Activated T-cell treated with anti-CD3 and anti-CD28 coated beads, Interleukin-2, amount 50 U/mL, for 48 hours (primary cell): ENCODE results near the gene CNBD2.
"Not testable (repeated sequence)": the region's sequence is repeated elsewhere in the genome, so short reads cannot be mapped to it uniquely, and the experiment has no call there.

Experiments used
- DNase-seq, 2 experiments: peaks; one replicate each; pipeline ENCODE4 v3.0.0-alpha.2; 2020

The CNBD2 gene

GRCh38 chr20:35967979-35968640 is at the start of gene CNBD2:
Gene CNBD2, plus strand, starts transcription at chr20:35968590. Its CDS starts 173 bp downstream, at chr20:35968763.
- DNase-seq = no peak

DNA sequence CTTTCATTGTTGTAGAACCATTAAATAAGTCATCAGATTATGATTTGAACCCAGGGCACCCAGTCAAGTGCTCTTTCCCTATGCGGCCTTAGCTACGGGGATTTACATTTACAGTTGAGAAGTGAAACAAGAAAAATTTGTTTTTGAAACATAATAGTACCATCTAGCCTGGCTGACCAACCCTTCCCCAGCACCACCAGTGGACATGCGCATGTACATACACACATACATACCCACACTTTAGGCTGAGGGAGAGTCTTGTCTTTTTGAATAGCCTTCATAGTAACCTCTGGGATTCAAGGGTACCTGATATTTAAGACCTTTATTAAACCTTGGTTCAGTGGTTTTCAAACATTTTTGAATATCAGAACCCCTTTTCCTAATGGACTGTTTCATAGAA is 47.9 kb upstream of the CNBD2 start:
- no peak for DNase-seq

DNA sequence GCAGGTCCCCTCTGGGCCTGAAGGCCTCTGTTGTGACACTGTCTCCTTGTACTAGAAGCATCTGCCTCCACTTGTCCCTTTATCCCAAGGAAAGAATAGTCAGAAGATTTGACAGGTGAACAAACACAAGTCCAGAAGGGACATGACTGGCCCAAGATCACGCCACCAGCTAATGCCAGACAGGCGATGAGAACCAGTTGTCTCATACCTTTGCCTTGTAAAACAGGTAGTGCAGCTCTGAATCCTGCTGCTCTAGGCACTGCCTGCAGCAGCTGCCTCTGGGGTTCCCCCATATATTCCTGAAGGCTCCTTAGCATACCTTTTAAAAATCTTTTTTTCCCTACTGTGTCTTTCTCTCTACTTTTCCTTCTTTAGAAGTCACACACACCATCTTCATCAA is 39.1 kb upstream of the CNBD2 start:
- DNase-seq = no peak

- no peak for DNase-seq
Measured at GRCh38 chr20:35934050-35934449, 34.3 kb upstream of the CNBD2 start.

- no peak for DNase-seq
Measured at GRCh38 chr20:35939264-35939663, 29.1 kb upstream of the CNBD2 start.

- no peak for DNase-seq
Measured at GRCh38 chr20:35941620-35942019, 26.8 kb upstream of the CNBD2 start.

DNA sequence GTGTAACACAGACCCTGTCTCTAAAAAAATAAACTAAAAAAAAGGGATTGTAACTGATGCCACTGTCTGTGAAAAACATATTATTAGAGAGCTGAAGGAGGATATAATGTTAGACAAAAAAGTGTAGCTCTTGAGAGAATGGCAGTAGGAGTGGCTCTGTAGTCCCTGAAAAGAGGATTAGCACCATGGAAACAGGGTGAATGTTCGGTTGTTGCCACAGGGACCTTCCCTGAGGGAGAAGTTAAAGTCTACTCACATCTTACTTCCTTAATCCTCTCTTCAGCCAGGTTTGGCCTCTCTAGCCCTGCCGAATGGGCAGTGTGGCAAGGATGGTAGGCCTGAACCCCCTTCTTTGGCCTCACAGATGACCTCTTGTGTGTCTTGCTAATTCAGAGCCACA is 26.1 kb upstream of the CNBD2 start:
- no peak for DNase-seq

- peak; percentile 34 to 48 for DNase-seq
Measured at GRCh38 chr20:35947489-35947888, 20.9 kb upstream of the CNBD2 start.

- DNase-seq = no peak
Measured at GRCh38 chr20:35947907-35948306, 20.5 kb upstream of the CNBD2 start.

DNA sequence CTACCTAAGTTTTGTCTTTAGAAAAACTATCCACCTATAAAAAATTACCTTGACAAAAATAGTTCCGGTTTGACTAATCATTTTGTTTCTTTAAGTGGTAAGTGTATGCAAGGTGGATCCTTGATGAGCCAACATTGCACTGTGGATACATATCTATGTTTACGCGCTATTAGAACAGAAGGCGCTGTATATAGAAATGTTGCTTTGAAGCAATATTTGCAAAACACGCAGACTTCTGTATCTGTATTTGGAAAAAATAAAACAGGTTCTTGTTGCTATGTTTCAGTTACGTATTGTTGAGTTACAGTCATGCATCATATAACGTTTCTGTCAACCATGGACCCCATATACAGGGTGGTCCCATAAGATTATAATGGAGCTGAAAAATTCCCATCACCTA is 18.3 kb upstream of the CNBD2 start:
- no peak for DNase-seq

DNA sequence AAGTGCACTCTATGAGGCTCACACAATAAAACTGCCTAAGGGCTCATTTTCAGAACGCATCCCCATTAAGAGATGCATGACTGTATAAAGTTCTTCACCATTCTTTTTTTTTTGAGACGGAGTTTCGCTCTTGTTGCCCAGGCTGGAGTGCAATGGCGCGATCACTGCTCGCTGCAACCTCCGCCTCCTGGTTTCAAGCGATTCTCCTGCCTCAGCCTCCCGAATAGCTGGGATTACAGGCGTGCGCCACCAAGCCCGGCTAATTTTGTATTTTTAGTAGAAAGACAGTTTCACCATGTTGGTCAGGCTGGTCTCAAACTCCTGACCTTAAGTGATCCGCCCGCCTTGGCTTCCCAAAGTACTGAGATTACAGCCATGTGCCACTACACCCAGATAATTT is 16.3 kb upstream of the CNBD2 start:
- not testable (repeated sequence) for DNase-seq

- DNase-seq = peak; percentile 30 to 34
Measured at GRCh38 chr20:35952480-35953386, 15.7 kb upstream of the CNBD2 start.

GRCh38 chr20:35953387-35954199 is 14.8 kb upstream of the CNBD2 start:
- peak; percentile 75 to 80 for DNase-seq

DNA sequence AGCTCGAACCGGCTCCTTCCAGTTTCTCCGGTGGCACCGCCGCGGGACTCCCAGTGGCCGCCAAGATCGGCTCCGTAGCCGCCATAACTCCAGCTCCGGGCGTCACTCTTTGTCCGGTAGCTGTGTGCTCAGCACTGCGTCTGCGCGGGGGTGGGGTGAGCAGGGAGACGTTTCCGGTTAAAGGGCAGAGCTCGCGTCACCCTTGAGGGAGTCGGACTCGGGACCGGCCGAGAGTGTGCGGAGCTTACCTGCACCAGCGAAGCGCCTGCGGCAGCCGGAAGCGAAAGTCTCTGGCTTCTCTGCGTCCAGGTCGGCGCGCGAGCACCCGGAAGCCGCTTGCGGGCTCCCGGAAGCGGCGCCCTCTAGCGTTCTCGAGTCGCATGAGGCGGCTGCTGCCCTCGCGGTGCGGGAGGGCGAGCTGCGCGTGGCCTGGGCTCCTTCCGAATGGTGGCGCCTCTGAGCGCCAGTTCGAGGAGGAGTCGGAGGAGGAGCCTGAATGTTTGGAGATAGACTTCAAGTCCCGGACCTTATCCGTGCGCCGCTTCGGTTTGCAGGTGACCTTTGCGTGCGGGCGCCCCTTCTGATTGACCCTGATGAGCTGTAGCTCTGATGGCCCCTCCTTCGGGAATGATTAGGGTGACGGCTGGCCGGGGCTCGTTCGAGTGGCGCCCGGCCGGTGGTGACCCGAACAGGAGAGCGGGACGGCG is 14.0 kb upstream of the CNBD2 start, which contains the start of gene SCAND1:
Gene SCAND1 (minus strand): TSS at position 303 of the 707 bp plus-strand sequence. CDS start 218 bp downstream, at position 85.
- DNase-seq = peak; percentile 96 to 97

DNA sequence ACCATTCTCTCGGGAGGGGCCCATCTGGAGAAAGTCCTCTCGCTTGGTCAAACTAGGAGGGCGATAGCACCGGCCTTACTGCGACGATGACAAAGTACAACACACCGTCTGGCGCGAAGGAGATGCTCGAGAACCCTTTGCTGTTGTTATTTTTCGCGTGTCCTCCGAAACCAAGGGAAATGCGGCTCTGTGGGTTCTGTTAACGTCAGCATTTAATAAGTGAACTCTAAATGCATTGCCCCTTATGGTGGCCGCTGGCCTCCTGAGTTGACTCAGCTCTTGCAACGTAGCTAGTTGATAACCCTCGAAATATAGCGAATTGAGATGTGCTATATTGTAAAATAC is 13.5 kb upstream of the CNBD2 start:
- no peak for DNase-seq

DNA sequence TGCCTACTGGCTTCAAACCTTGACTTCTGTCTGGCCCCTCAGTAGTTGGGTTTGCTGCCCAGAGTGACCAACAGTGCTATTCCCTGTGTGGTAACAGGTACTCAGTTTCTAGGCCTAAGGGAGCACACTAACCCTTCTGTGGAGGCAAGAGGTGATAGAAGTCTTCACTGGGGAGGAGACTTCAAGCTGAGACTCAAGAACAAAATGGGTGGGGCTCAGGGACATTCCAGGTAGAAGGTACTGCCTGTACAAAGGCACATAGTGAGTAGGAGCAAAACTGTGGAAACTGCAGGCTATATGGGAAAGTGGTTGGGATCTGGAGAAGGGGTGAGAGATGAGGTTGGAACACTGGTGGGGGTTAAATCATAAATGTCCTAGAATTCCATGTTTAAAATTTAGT is 11.8 kb upstream of the CNBD2 start:
- DNase-seq = no peak

GRCh38 chr20:35959291-35959690 is 9.1 kb upstream of the CNBD2 start:
- DNase-seq = not testable (repeated sequence)

DNA sequence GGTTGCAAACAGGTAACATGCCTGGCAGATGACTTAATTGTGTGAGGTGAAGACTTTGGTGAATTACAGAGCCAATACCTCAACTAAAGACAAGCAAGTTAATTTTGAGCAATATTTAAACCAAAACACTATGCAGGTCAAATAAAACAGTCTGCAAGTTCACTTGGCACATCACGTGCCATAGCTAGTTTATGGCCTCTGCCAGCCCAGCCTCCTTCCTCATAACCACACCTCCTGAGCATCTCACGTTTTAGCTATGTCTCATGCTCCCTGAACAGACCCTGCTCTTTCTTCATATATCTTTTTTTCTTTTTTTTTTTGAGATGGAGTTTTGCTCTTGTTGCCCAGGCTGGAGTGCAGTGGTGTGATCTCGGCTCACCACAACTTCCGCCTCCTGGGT is 4.5 kb upstream of the CNBD2 start:
- DNase-seq = no peak

GRCh38 chr20:35968930-35969329 is 540 bp downstream of the CNBD2 start:
- no peak for DNase-seq

- no peak for DNase-seq
Measured at GRCh38 chr20:35971981-35972380, 3.6 kb downstream of the CNBD2 start.

DNA sequence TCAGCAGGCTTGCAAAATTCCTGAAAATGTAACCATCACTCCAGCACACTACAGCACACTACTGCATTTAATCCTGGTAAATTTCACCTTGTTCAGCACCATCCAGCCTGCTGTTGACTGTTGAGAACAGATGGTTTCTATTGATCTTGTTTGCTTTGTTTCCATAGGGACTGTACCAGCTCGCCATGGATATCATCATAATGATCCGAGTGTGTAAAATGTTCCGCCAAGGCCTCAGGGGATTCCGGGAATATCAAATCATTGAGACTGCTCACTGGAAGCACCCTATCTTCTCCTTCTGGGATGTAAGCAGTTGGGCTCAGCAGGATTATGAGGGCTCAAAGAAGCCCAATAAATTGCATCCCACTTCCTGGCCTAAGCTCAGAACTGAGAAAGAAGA is 4.1 kb downstream of the CNBD2 start:
- DNase-seq = no peak

- DNase-seq = no peak
Measured at GRCh38 chr20:35974256-35974655, 5.9 kb downstream of the CNBD2 start.
